GM18511 (cell line): Measurements from ENCODE around the gene GLIS1.

ENCODE experiments used
- ATAC-seq: cut with Tn5 transposase; IDR thresholded peaks from one replicate; pipeline ENCODE4 v1.9.1; 2021; ENCODE audit warnings: mild to moderate bottlenecking, moderate library complexity; ENCODE audit not compliant: unreplicated experiment

Gene GLIS1

GRCh38 chr1:53681351-53681976 lies 57.5 kb downstream of the GLIS1 start:
- no peak for ATAC-seq

GRCh38 chr1:53680868-53681267 lies 58.1 kb downstream of the GLIS1 start:
- ATAC-seq, result no peak

GRCh38 chr1:53678938-53679825 lies 59.8 kb downstream of the GLIS1 start:
- no peak for ATAC-seq

- ATAC-seq, result no peak
These were observed 60.5 kb downstream of the GLIS1 start for GRCh38 chr1:53678507-53678906.

GRCh38 chr1:53678046-53678445 lies 60.9 kb downstream of the GLIS1 start:
- ATAC-seq, result no peak

- ATAC-seq, result no peak
These were observed 61.5 kb downstream of the GLIS1 start for GRCh38 chr1:53677486-53677885.

- no peak for ATAC-seq
These were observed 66.2 kb downstream of the GLIS1 start for GRCh38 chr1:53672785-53673184.

- ATAC-seq, result no peak
These were observed 66.7 kb downstream of the GLIS1 start for GRCh38 chr1:53672243-53672642.

- ATAC-seq, result no peak
These were observed 69.3 kb downstream of the GLIS1 start for GRCh38 chr1:53669621-53670191.

- ATAC-seq, result no peak
These were observed 72.4 kb downstream of the GLIS1 start for GRCh38 chr1:53666566-53666965.

GRCh38 chr1:53665996-53666395 lies 73.0 kb downstream of the GLIS1 start:
- ATAC-seq, result no peak

GRCh38 chr1:53663529-53664300 lies 75.2 kb downstream of the GLIS1 start:
- ATAC-seq, result no peak

GRCh38 chr1:53662951-53663350 lies 76.0 kb downstream of the GLIS1 start:
- no peak for ATAC-seq

- ATAC-seq, result no peak
These were observed 76.8 kb downstream of the GLIS1 start for GRCh38 chr1:53662169-53662568.

- no peak for ATAC-seq
These were observed 77.5 kb downstream of the GLIS1 start for GRCh38 chr1:53661496-53661895.

GRCh38 chr1:53660666-53661065 lies 78.3 kb downstream of the GLIS1 start:
- no peak for ATAC-seq

- no peak for ATAC-seq
These were observed 79.5 kb downstream of the GLIS1 start for GRCh38 chr1:53659436-53659835.

- ATAC-seq, result no peak
These were observed 80.3 kb downstream of the GLIS1 start for GRCh38 chr1:53658489-53659230.

GRCh38 chr1:53657891-53658396 lies 81.0 kb downstream of the GLIS1 start:
- no peak for ATAC-seq

- ATAC-seq, result no peak
These were observed 81.5 kb downstream of the GLIS1 start for GRCh38 chr1:53657531-53657805.
